ENCODE results near the gene RNF208. TPM values are rescaled to one million over a fixed set of nuclear protein-coding genes. Genes with fewer than 3 reads are reported as not detected.

Gene RNF208
- total and polyA plus RNA-seq, 2 donors (not counting 3 experiments of a cell fraction or from before 2014, with no cell fraction given) = 1.3 to 4.8 TPM

DNA sequence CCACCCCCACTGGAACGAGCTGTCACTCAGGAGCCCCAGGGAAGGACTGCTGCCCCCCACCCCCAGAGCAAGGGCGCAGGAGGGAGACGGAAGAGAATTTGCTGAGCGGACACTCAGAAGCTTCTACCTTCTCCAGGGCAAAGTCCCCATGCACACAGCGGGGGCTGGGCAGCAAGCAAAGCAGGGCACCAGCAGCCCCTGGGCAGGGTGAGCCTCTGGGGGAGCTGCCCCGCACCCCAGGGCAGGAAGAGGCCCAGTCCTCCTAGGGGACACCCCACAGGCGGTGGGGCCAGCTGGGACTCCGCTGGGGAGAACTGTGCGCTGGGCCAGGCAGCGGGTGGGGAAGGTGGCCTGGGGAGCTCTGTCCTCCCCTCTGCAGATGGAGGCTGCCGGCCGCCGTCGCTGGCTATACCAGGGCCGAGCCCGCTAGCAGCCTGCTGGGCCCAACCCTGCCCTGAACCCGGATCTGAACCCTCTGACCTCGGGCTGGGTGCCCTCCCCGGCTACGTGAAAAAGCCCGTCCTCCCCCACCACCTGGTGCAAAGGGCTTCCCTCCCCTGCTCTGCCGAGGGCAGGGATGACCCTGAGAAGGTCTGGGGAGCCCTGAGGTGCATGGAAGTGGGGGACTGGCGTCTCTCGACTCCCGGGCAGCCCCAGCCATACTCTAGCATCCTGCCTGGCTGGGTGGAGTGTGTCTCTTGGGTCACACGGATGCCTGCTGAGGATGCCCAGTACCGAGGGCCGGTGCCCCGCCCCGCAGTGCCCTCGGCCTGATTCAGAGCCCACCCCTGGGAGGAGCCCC is 8.1 kb upstream of the RNF208 start:
- POLR2A ChIA-PET = interaction anchor here (2.6 kb wide), 1 partner anchor 11 kb away, joined by 6 read pairs; the partner anchor contains the start of gene TUBB4B
- dilution Hi-C loops (cut with MboI; ENCODE audit: extremely low pct_ligation_motif_present, low sequenced_read_pairs) = no loop called here

More for the DNA sequence above, 8.1 kb upstream of the RNF208 start:
- Histone ChIP-seq H3K4me2 (ENCODE audit: insufficient read depth, low read length) (no peak overlapping the region), H3K9ac (replicated peaks; ENCODE audit: extremely low read depth, insufficient read depth, low read length) (no peak overlapping the region), H3K36me3 (ENCODE audit: control insufficient read depth in 2 of 2, extremely low read depth in 1 of 2, insufficient read depth in 2 of 2, low read length in 2 of 2) (no peaks in the 10 kb centered on the region), H3K4me3 (replicated peaks in 1 of 3; ENCODE audit: insufficient read depth in 1 of 3, low read depth in 1 of 3, low read length in 3 of 3) (no peak overlapping the region), H2AFZ (ENCODE audit: low read depth, low read length) (no peak overlapping the region), H4K20me1 (replicated peaks; ENCODE audit: control insufficient read depth, extremely low read depth, insufficient read depth, low read length) (no peaks in the 10 kb centered on the region), H3K79me2 (ENCODE audit: control insufficient read depth, insufficient read depth, low read length) (no peaks in the 10 kb centered on the region), H3K27ac (ENCODE audit: insufficient read depth, low read depth, low read length) (no peak overlapping the region), H3K9me1 (replicated peaks; ENCODE audit: control insufficient read depth, extremely low read depth, insufficient read depth, low read length) (no peaks in the 10 kb centered on the region), H3K27me3 (ENCODE audit: control insufficient read depth in 2 of 2, insufficient read depth in 2 of 2, low read length in 2 of 2) (no peaks in the 10 kb centered on the region), H3K4me1 (ENCODE audit: control insufficient read depth, extremely low read depth, insufficient read depth, low read length) (no peaks in the 10 kb centered on the region), H3K9me3 (replicated peaks; ENCODE audit: control insufficient read depth, insufficient read depth, low read length) (no peaks in the 10 kb centered on the region)
- intact Hi-C loops (cut with micrococcal nuclease) = no loop called here
- DNase-seq (ENCODE audit: low read depth, low spot score) (no peak), FAIRE-seq (no peak)
- BruUV-seq (replicated peaks) = no TSS peak
- TF ChIP-seq POLR2A (IDR thresholded peaks at IDR 0.05; ENCODE audit: low read depth, low read length) (no peak), MYC (IDR thresholded peaks at IDR 0.05; ENCODE audit: low read depth, low read length) (no peak), JUN (IDR thresholded peaks at IDR 0.05; ENCODE audit: borderline replicate concordance, insufficient read depth, insufficient read length, low read depth) (no peak), EZH2 (IDR thresholded peaks at IDR 0.05; ENCODE audit: borderline replicate concordance, low read depth, low read length, severe bottlenecking) (no peak), FOS (IDR thresholded peaks at IDR 0.05; ENCODE audit: borderline replicate concordance, insufficient read depth, low read length) (no peak), POLR2AphosphoS5 (IDR thresholded peaks at IDR 0.05; ENCODE audit: insufficient read depth, low read depth, low read length) (no peak), GATA2 (IDR thresholded peaks at IDR 0.05; ENCODE audit: insufficient read depth, insufficient read length, low read depth, low read length) (no peak)
- TF ChIP-seq, protein P1, sequence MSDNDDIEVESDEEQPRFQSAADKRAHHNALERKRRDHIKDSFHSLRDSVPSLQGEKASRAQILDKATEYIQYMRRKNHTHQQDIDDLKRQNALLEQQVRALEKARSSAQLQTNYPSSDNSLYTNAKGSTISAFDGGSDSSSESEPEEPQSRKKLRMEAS (IDR thresholded peaks at IDR 0.05; ENCODE audit: insufficient read depth, insufficient read length) = no peak
- TF ChIP-seq, protein P2, sequence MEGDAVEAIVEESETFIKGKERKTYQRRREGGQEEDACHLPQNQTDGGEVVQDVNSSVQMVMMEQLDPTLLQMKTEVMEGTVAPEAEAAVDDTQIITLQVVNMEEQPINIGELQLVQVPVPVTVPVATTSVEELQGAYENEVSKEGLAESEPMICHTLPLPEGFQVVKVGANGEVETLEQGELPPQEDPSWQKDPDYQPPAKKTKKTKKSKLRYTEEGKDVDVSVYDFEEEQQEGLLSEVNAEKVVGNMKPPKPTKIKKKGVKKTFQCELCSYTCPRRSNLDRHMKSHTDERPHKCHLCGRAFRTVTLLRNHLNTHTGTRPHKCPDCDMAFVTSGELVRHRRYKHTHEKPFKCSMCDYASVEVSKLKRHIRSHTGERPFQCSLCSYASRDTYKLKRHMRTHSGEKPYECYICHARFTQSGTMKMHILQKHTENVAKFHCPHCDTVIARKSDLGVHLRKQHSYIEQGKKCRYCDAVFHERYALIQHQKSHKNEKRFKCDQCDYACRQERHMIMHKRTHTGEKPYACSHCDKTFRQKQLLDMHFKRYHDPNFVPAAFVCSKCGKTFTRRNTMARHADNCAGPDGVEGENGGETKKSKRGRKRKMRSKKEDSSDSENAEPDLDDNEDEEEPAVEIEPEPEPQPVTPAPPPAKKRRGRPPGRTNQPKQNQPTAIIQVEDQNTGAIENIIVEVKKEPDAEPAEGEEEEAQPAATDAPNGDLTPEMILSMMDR (IDR thresholded peaks at IDR 0.05; ENCODE audit: extremely low read depth in 1 of 2, insufficient read depth in 1 of 2, low read depth in 1 of 2, low read length in 2 of 2) = no peak
- CTCF ChIA-PET = no interaction called here

Data from endothelial cell of umbilical vein (primary cell).